ENCODE measurements around the gene MAP3K7CL.

MAP3K7CL gene

GRCh38 chr21:29091033-29091432, 39.4 kb upstream of the MAP3K7CL start:
- TF ChIP-seq CEBPB (IDR thresholded peaks at IDR 0.05): no peak
- no peak for TF ChIP-seq TCF12 (IDR thresholded peaks at IDR 0.05; ENCODE audit: low read depth)
- no peak for TF ChIP-seq FOXM1 (IDR thresholded peaks at IDR 0.05; ENCODE audit: borderline replicate concordance, low read depth)
- TF ChIP-seq MAX (IDR thresholded peaks at IDR 0.05): no peak
- TF ChIP-seq RAD21 (IDR thresholded peaks at IDR 0.05; ENCODE audit: low read depth): no peak
- TF ChIP-seq TAF1 (IDR thresholded peaks at IDR 0.05; ENCODE audit: low read depth): no peak
- no peak for TF ChIP-seq EGR1 (IDR thresholded peaks at IDR 0.05)
- no peak for TF ChIP-seq EP300 (IDR thresholded peaks at IDR 0.05; ENCODE audit: borderline replicate concordance)
- TF ChIP-seq, protein P1, sequence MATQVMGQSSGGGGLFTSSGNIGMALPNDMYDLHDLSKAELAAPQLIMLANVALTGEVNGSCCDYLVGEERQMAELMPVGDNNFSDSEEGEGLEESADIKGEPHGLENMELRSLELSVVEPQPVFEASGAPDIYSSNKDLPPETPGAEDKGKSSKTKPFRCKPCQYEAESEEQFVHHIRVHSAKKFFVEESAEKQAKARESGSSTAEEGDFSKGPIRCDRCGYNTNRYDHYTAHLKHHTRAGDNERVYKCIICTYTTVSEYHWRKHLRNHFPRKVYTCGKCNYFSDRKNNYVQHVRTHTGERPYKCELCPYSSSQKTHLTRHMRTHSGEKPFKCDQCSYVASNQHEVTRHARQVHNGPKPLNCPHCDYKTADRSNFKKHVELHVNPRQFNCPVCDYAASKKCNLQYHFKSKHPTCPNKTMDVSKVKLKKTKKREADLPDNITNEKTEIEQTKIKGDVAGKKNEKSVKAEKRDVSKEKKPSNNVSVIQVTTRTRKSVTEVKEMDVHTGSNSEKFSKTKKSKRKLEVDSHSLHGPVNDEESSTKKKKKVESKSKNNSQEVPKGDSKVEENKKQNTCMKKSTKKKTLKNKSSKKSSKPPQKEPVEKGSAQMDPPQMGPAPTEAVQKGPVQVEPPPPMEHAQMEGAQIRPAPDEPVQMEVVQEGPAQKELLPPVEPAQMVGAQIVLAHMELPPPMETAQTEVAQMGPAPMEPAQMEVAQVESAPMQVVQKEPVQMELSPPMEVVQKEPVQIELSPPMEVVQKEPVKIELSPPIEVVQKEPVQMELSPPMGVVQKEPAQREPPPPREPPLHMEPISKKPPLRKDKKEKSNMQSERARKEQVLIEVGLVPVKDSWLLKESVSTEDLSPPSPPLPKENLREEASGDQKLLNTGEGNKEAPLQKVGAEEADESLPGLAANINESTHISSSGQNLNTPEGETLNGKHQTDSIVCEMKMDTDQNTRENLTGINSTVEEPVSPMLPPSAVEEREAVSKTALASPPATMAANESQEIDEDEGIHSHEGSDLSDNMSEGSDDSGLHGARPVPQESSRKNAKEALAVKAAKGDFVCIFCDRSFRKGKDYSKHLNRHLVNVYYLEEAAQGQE (IDR thresholded peaks at IDR 0.05; ENCODE audit: low read depth): no peak
- no peak for TF ChIP-seq ZBTB7A (IDR thresholded peaks at IDR 0.05; ENCODE audit: low read depth)
- TF ChIP-seq, protein P2, sequence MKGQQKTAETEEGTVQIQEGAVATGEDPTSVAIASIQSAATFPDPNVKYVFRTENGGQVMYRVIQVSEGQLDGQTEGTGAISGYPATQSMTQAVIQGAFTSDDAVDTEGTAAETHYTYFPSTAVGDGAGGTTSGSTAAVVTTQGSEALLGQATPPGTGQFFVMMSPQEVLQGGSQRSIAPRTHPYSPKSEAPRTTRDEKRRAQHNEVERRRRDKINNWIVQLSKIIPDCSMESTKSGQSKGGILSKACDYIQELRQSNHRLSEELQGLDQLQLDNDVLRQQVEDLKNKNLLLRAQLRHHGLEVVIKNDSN (IDR thresholded peaks at IDR 0.05): no peak
- no peak for TF ChIP-seq NFIC (IDR thresholded peaks at IDR 0.05)
- TF ChIP-seq YY1 (IDR thresholded peaks at IDR 0.05; ENCODE audit: low read depth): no peak
- TF ChIP-seq TEAD4 (IDR thresholded peaks at IDR 0.05): no peak
- no peak for TF ChIP-seq CREB1 (IDR thresholded peaks at IDR 0.05; ENCODE audit: low read depth)

DNA sequence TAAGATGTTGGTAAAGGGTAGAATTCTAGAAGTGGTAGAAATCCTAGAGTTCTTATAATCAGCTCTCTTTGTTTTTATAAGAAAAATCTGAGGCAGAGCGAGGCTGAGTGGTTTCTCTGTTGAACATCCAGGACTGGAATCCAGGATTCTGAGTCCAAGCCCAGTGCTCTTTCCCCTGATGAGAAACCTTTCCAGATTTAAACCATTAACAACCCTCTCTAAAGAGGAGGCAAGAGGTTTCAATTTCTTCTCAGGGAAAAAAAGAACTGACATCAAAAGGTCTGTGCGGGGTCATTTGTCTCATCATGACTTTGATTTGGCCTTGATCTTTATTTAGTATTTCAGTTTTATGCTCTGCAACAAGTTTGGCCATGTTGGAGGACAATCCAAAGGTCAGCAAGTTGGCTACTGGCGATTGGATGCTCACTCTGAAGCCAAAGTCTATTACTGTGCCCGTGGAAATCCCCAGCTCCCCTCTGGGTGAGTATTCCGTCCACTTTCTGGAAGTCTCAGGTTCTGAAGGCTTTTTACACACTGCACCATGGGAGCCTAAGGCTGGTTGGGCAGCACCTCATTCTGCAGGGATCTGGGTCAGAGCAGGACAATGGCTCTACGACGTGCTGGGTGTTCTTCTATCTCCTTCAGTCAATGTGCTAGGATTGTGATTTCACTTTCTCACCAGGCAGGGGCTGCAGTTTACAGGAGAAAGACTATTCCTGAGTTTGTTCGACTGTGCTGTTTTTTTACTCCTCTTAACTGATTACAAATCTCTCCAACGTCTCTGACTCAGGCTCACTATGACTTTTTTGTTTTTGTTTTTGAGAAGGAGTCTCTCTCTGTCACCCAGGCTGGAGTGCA, 38.1 kb upstream of the MAP3K7CL start:
- TF ChIP-seq YY1 (IDR thresholded peaks at IDR 0.05; ENCODE audit: low read depth) (no peak), EP300 (IDR thresholded peaks at IDR 0.05; ENCODE audit: borderline replicate concordance) (no peak), ZBTB7A (IDR thresholded peaks at IDR 0.05; ENCODE audit: low read depth) (no peak), CEBPB (IDR thresholded peaks at IDR 0.05) (no peak), NFIC (IDR thresholded peaks at IDR 0.05) (no peak)
- TF ChIP-seq, protein P1 (IDR thresholded peaks at IDR 0.05; ENCODE audit: low read depth): no peak
- TF ChIP-seq, protein P2 (IDR thresholded peaks at IDR 0.05): no peak

DNA sequence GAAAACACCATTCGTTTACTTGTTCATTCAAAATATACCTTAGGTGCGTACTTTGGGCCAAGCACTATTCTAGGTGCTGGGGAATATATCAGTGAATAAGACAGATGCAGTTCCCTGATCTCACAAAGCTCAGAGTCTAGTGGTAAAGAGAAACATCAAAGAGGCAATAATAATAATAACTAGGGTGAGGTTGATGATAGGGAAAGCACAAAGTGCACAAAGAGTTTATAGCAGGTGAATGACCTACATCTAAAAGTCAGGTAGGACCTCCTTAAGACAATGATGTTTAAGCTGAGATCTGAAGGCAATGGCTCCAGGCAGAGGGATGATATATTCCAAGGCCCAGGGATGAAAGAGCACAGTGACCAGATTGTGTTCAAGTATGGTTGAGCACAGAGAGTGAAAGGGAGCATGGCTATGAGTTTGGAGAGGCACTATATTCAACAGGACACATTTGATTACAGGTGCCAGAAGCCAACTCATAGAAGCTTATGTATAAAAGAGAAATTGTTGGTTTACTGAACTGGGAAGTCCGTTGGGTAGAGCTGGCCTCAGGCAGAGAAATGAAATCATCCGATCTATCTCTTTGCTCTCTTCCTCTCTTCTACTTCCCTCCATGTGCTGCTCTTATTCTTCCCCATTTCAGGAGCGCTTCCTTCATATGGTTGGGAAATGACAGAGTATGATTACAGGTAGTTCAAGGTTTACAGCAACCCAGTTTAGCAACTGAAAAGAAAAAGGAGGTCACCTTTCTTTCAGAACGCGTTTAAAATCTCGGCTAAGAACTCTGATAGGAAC, 34.0 kb upstream of the MAP3K7CL start:
- TF ChIP-seq EP300 (IDR thresholded peaks at IDR 0.05; ENCODE audit: borderline replicate concordance) (no peak), CREB1 (IDR thresholded peaks at IDR 0.05; ENCODE audit: low read depth) (no peak), NFIC (IDR thresholded peaks at IDR 0.05) (no peak), TAF1 (IDR thresholded peaks at IDR 0.05; ENCODE audit: low read depth) (no peak), MAX (IDR thresholded peaks at IDR 0.05) (no peak)
- TF ChIP-seq, protein P2 (IDR thresholded peaks at IDR 0.05): no peak

- TF ChIP-seq FOXM1 (IDR thresholded peaks at IDR 0.05; ENCODE audit: borderline replicate concordance, low read depth) (no peak), EP300 (IDR thresholded peaks at IDR 0.05; ENCODE audit: borderline replicate concordance) (no peak)
Observed at GRCh38 chr21:29098156-29098555, 32.3 kb upstream of the MAP3K7CL start.

DNA sequence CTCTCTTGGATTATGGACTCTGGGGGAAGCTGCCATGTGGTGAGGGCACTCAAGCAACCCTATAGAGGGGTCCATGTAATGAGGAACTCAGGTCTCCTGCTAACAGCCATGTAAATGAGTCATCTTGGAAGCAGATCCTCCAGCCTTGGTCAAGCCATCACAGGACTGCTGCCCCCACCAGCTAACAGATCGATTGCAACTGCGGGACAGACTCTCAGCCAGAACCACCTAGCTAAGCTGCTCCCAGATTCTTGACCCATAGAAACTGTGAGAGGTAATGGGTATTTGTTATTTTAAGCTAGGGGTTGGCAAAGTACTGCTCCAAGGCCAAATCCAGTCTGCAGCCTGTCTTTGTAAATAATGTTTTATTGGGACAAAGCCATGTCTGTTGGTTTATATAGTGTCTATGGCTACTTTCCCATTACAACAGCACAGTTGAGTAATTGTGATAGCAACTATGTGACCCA, 27.6 kb upstream of the MAP3K7CL start:
- TF ChIP-seq, protein P1 (IDR thresholded peaks at IDR 0.05; ENCODE audit: low read depth): no peak
- no peak for TF ChIP-seq MAX (IDR thresholded peaks at IDR 0.05)
- no peak for TF ChIP-seq EP300 (IDR thresholded peaks at IDR 0.05; ENCODE audit: borderline replicate concordance)
- TF ChIP-seq NFIC (IDR thresholded peaks at IDR 0.05): no peak
- TF ChIP-seq CREB1 (IDR thresholded peaks at IDR 0.05; ENCODE audit: low read depth): no peak
- TF ChIP-seq TCF12 (IDR thresholded peaks at IDR 0.05; ENCODE audit: low read depth): no peak
- no peak for TF ChIP-seq ZBTB7A (IDR thresholded peaks at IDR 0.05; ENCODE audit: low read depth)
- no peak for TF ChIP-seq EGR1 (IDR thresholded peaks at IDR 0.05)
- TF ChIP-seq YY1 (IDR thresholded peaks at IDR 0.05; ENCODE audit: low read depth): no peak
- no peak for TF ChIP-seq FOXM1 (IDR thresholded peaks at IDR 0.05; ENCODE audit: borderline replicate concordance, low read depth)
- TF ChIP-seq CEBPB (IDR thresholded peaks at IDR 0.05): no peak
- TF ChIP-seq, protein P2 (IDR thresholded peaks at IDR 0.05): no peak
- TF ChIP-seq TAF1 (IDR thresholded peaks at IDR 0.05; ENCODE audit: low read depth): no peak
- no peak for TF ChIP-seq RAD21 (IDR thresholded peaks at IDR 0.05; ENCODE audit: low read depth)
- no peak for TF ChIP-seq TEAD4 (IDR thresholded peaks at IDR 0.05)

All from Ishikawa (cell line).